BLaER1 (cell line): ENCODE measurements around the gene AFAP1.

ENCODE experiments used
- H3K27ac ChIP-seq: shearing (Covaris generic); formaldehyde crosslinking; 2 replicates; pipeline ENCODE4 v1.8.1; 2022
- H3K27me3 ChIP-seq: shearing (Covaris generic); formaldehyde crosslinking; 2 replicates; pipeline ENCODE4 v1.8.1; 2022
- H3K36me3 ChIP-seq: shearing (Covaris generic); formaldehyde crosslinking; 2 replicates; pipeline ENCODE4 v1.8.1; 2022
- H3K4me1 ChIP-seq: shearing (Covaris generic); formaldehyde crosslinking; 2 replicates; pipeline ENCODE4 v1.8.1; 2022
- H3K4me2 ChIP-seq: shearing (Covaris generic); formaldehyde crosslinking; 2 replicates; pipeline ENCODE4 v1.8.1; 2022
- H3K4me3 ChIP-seq: shearing (Covaris generic); formaldehyde crosslinking; 2 replicates; pipeline ENCODE4 v1.8.1; 2022
- H3K9ac ChIP-seq: shearing (Covaris generic); formaldehyde crosslinking; 2 replicates; pipeline ENCODE4 v1.8.1; 2022
- H3K9me3 ChIP-seq: shearing (Covaris generic); formaldehyde crosslinking; 2 replicates; pipeline ENCODE4 v1.8.1; 2022
- H4K20me1 ChIP-seq: shearing (Covaris generic); formaldehyde crosslinking; 2 replicates; pipeline ENCODE4 v1.8.1; 2022
- Cebpa-rat ChIP-seq: shearing (Covaris generic); IDR thresholded peaks from 2 replicates; pipeline ENCODE4 v1.8.1; 2022

The AFAP1 gene

GRCh38 chr4:7811536-7812191 lies 128.0 kb downstream of the AFAP1 start:
- Histone ChIP-seq H3K36me3 (peaks cover 31% of the 10 kb centered on the region), H3K4me2 (no peak overlapping the region), H3K9me3 (no peaks in the 10 kb centered on the region), H3K9ac (no peak overlapping the region), H3K4me3 (no peak overlapping the region), H3K27ac (no peak overlapping the region), H3K27me3 (no peaks in the 10 kb centered on the region), H4K20me1 (no peaks in the 10 kb centered on the region), H3K4me1 (no peaks in the 10 kb centered on the region)
- no peak for TF ChIP-seq Cebpa-rat

- H3K4me3 ChIP-seq, result no peak overlapping the region
- H3K4me1 ChIP-seq, result no peaks in the 10 kb centered on the region
- no peaks in the 10 kb centered on the region for H3K27me3 ChIP-seq
- no peak overlapping the region for H3K27ac ChIP-seq
- no peak for TF ChIP-seq Cebpa-rat
- H3K9me3 ChIP-seq, result no peaks in the 10 kb centered on the region
- no peak overlapping the region for H3K9ac ChIP-seq
- H3K36me3 ChIP-seq, result peaks cover 28% of the 10 kb centered on the region
- no peaks in the 10 kb centered on the region for H4K20me1 ChIP-seq
- no peak overlapping the region for H3K4me2 ChIP-seq
These were observed 128.7 kb downstream of the AFAP1 start for GRCh38 chr4:7810783-7811535.

GRCh38 chr4:7808752-7809151 lies 130.9 kb downstream of the AFAP1 start:
- H3K4me1 ChIP-seq, result no peaks in the 10 kb centered on the region
- H3K4me3 ChIP-seq, result no peak overlapping the region
- no peak overlapping the region for H3K27ac ChIP-seq
- H3K27me3 ChIP-seq, result no peaks in the 10 kb centered on the region
- H3K36me3 ChIP-seq, result peaks cover 16% of the 10 kb centered on the region; the same call in 1 of the 2 replicates
- no peak for TF ChIP-seq Cebpa-rat
- H3K9me3 ChIP-seq, result no peaks in the 10 kb centered on the region
- no peak overlapping the region for H3K4me2 ChIP-seq
- H4K20me1 ChIP-seq, result no peaks in the 10 kb centered on the region
- no peak overlapping the region for H3K9ac ChIP-seq

GRCh38 chr4:7808181-7808580 lies 131.5 kb downstream of the AFAP1 start:
- TF ChIP-seq Cebpa-rat, result no peak
- peaks cover 4% of the 10 kb centered on the region for H3K4me1 ChIP-seq
- peaks cover 16% of the 10 kb centered on the region; the same call in 1 of the 2 replicates for H3K36me3 ChIP-seq
- H3K27me3 ChIP-seq, result no peaks in the 10 kb centered on the region
- H3K9me3 ChIP-seq, result no peaks in the 10 kb centered on the region
- H3K27ac ChIP-seq, result no peak overlapping the region
- H4K20me1 ChIP-seq, result no peaks in the 10 kb centered on the region
- no peak overlapping the region for H3K4me2 ChIP-seq
- H3K9ac ChIP-seq, result no peak overlapping the region
- H3K4me3 ChIP-seq, result no peak overlapping the region

GRCh38 chr4:7807351-7807921 lies 132.2 kb downstream of the AFAP1 start:
- Histone ChIP-seq H3K36me3 (peaks cover 16% of the 10 kb centered on the region; the same call in 1 of the 2 replicates), H3K4me1 (peaks cover 9% of the 10 kb centered on the region), H3K9me3 (no peaks in the 10 kb centered on the region), H3K27me3 (no peaks in the 10 kb centered on the region), H3K27ac (no peak overlapping the region), H3K4me3 (no peak overlapping the region), H3K9ac (no peak overlapping the region), H4K20me1 (no peaks in the 10 kb centered on the region), H3K4me2 (no peak overlapping the region)
- TF ChIP-seq Cebpa-rat, result peak; percentile 47; the same call in 1 of the 2 replicates

GRCh38 chr4:7806338-7807090 lies 133.1 kb downstream of the AFAP1 start:
- no peak overlapping the region for H3K4me2 ChIP-seq
- no peak overlapping the region for H3K4me3 ChIP-seq
- H3K27me3 ChIP-seq, result no peaks in the 10 kb centered on the region
- no peaks in the 10 kb centered on the region for H4K20me1 ChIP-seq
- no peak overlapping the region for H3K27ac ChIP-seq
- peaks cover 9% of the 10 kb centered on the region for H3K4me1 ChIP-seq
- TF ChIP-seq Cebpa-rat, result no peak
- no peaks in the 10 kb centered on the region for H3K9me3 ChIP-seq
- H3K9ac ChIP-seq, result no peak overlapping the region
- H3K36me3 ChIP-seq, result peaks cover 16% of the 10 kb centered on the region; the same call in 1 of the 2 replicates

- Histone ChIP-seq H3K9me3 (no peaks in the 10 kb centered on the region), H3K27ac (no peak overlapping the region), H3K27me3 (no peaks in the 10 kb centered on the region), H3K4me3 (no peak overlapping the region), H3K4me2 (no peak overlapping the region), H3K4me1 (peaks cover 10% of the 10 kb centered on the region), H4K20me1 (no peaks in the 10 kb centered on the region), H3K9ac (no peak overlapping the region), H3K36me3 (peaks cover 17% of the 10 kb centered on the region; the same call in 1 of the 2 replicates)
- no peak for TF ChIP-seq Cebpa-rat
These were observed 133.9 kb downstream of the AFAP1 start for GRCh38 chr4:7805533-7806337.

GRCh38 chr4:7804756-7805385 lies 134.8 kb downstream of the AFAP1 start:
- Histone ChIP-seq H3K4me2 (no peak overlapping the region), H3K4me3 (no peak overlapping the region), H3K27me3 (no peaks in the 10 kb centered on the region), H3K27ac (no peak overlapping the region), H3K36me3 (peaks cover 26% of the 10 kb centered on the region), H4K20me1 (no peaks in the 10 kb centered on the region), H3K9me3 (no peaks in the 10 kb centered on the region), H3K9ac (no peak overlapping the region), H3K4me1 (peaks cover 15% of the 10 kb centered on the region)
- no peak for TF ChIP-seq Cebpa-rat
